Measurements from ENCODE around the gene TIMP1.

TIMP1 gene

GRCh38 chrX:47634871-47635575, 52.8 kb downstream of the TIMP1 start:
- no peak for DNase-seq (ENCODE audit: low spot score)

Data from RKO (cell line).